SK-N-SH treated with all-trans-retinoic acid at 6 μM for 48 hours (cell line): Measurements from ENCODE around the gene IGFBP2.

ENCODE experiments used
- ATAC-seq: fragments of 200-7000 bp; cut with Tn5 transposase; 3 replicates; pipeline ENCODE4 v1.9.1; 2020; ENCODE audit warnings: mild to moderate bottlenecking, moderate library complexity
- ARNTL ChIP-seq: fragments of 450-650 bp; formaldehyde crosslinking; IDR thresholded peaks from 2 replicates; pipeline ENCODE4 v1.5.0; 2020; ENCODE audit warnings: low read depth, mild to moderate bottlenecking, moderate library complexity, borderline replicate concordance
- BACH2 ChIP-seq: fragments of 250-450 bp; sonication (Bioruptor Pico); IDR thresholded peaks from 2 replicates; pipeline ENCODE4 v1.9.0; 2021; ENCODE audit warnings: mild to moderate bottlenecking, borderline replicate concordance
- CSDC2 ChIP-seq: fragments of 250-450 bp; sonication (Bioruptor Pico); IDR thresholded peaks from 2 replicates; pipeline ENCODE4 v1.5.0; 2020; ENCODE audit warnings: mild to moderate bottlenecking, moderate library complexity
- GLIS3 ChIP-seq: fragments of 250-450 bp; sonication (Bioruptor Pico); IDR thresholded peaks from 2 replicates; pipeline ENCODE4 v1.5.0; 2020; ENCODE audit warnings: mild to moderate bottlenecking, moderate library complexity
- OSR1 ChIP-seq: fragments of 250-450 bp; sonication (Bioruptor Pico); IDR thresholded peaks from 2 replicates; pipeline ENCODE4 v1.8.0; 2022; ENCODE audit warnings: moderate library complexity, mild to moderate bottlenecking, inconsistent platforms
- PPARA ChIP-seq: fragments of 250-450 bp; sonication (Bioruptor Pico); IDR thresholded peaks from 2 replicates; pipeline ENCODE4 v1.5.0; 2020; ENCODE audit warnings: mild to moderate bottlenecking, borderline replicate concordance
- SNAI2 ChIP-seq: fragments of 250-450 bp; sonication (Bioruptor Pico); IDR thresholded peaks from 2 replicates; pipeline ENCODE4 v1.5.0; 2020; ENCODE audit warnings: mild to moderate bottlenecking, moderate library complexity
- TCF4 ChIP-seq: fragments of 250-450 bp; sonication (Bioruptor Pico); IDR thresholded peaks from 2 replicates; pipeline ENCODE4 v1.8.0; 2021; ENCODE audit warnings: mild to moderate bottlenecking, moderate library complexity, borderline replicate concordance
- ZC3H10 ChIP-seq: fragments of 250-450 bp; sonication (Bioruptor Pico); IDR thresholded peaks from 2 replicates; pipeline ENCODE4 v1.5.1; 2021; ENCODE audit warnings: mild to moderate bottlenecking, moderate library complexity
- ZFP3 ChIP-seq: fragments of 250-450 bp; sonication (Bioruptor Pico); IDR thresholded peaks from 2 replicates; pipeline ENCODE4 v1.5.0; 2020; ENCODE audit warnings: mild to moderate bottlenecking, moderate library complexity
- ZNF565 ChIP-seq: fragments of 450-650 bp; formaldehyde crosslinking; conservative IDR thresholded peaks from 2 replicates; pipeline ENCODE4 v1.5.0; 2020; ENCODE audit warnings: low read depth, mild to moderate bottlenecking, moderate library complexity
- ZNF70 ChIP-seq: fragments of 450-650 bp; formaldehyde crosslinking; IDR thresholded peaks from 2 replicates; pipeline ENCODE4 v1.5.0; 2020; ENCODE audit warnings: mild to moderate bottlenecking, moderate library complexity
- TF ChIP-seq, protein P1 (sequence below): fragments of 250-450 bp; sonication (Bioruptor Pico); IDR thresholded peaks from 2 replicates; pipeline ENCODE4 v1.8.0; 2021; ENCODE audit warnings: low read depth, mild to moderate bottlenecking, moderate library complexity, borderline replicate concordance
- TF ChIP-seq, protein P2 (sequence below): fragments of 250-450 bp; sonication (Bioruptor Pico); IDR thresholded peaks from 2 replicates; pipeline ENCODE4 v1.5.1; 2020; ENCODE audit warnings: low read depth, mild to moderate bottlenecking, moderate library complexity
- TF ChIP-seq, protein P3 (sequence below): fragments of 250-450 bp; sonication (Bioruptor Pico); IDR thresholded peaks from 2 replicates; pipeline ENCODE4 v1.8.0; 2020; ENCODE audit warnings: mild to moderate bottlenecking, moderate library complexity, borderline replicate concordance

IGFBP2 gene

DNA sequence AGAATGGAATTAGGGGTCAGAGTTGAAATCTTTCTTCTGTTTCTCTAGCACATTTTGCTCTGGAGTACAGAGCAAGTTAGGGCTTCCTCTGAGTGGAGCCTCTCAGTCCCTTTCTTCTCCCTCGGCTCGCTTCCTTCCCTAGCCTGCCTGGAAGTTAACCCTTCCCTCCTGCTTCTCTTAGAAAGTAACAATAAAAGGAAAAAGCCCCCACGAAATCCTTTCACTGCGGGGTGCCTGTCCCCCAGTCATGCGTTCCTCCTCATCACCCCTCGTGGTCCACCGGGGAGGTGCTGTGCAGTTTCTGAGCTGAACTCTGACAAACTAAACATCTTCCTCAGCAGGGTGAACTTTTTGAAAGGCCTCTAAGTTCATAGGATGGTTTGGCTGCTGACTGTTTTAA, 2.0 kb downstream of the IGFBP2 start:
- TF ChIP-seq, protein P1, sequence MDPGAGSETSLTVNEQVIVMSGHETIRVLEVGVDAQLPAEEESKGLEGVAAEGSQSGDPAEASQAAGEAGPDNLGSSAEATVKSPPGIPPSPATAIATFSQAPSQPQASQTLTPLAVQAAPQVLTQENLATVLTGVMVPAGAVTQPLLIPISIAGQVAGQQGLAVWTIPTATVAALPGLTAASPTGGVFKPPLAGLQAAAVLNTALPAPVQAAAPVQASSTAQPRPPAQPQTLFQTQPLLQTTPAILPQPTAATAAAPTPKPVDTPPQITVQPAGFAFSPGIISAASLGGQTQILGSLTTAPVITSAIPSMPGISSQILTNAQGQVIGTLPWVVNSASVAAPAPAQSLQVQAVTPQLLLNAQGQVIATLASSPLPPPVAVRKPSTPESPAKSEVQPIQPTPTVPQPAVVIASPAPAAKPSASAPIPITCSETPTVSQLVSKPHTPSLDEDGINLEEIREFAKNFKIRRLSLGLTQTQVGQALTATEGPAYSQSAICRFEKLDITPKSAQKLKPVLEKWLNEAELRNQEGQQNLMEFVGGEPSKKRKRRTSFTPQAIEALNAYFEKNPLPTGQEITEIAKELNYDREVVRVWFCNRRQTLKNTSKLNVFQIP, result no peak
- TF ChIP-seq, protein P2, sequence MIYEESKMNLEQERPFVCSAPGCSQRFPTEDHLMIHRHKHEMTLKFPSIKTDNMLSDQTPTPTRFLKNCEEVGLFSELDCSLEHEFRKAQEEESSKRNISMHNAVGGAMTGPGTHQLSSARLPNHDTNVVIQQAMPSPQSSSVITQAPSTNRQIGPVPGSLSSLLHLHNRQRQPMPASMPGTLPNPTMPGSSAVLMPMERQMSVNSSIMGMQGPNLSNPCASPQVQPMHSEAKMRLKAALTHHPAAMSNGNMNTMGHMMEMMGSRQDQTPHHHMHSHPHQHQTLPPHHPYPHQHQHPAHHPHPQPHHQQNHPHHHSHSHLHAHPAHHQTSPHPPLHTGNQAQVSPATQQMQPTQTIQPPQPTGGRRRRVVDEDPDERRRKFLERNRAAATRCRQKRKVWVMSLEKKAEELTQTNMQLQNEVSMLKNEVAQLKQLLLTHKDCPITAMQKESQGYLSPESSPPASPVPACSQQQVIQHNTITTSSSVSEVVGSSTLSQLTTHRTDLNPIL (CRISPR knock-in tag), result no peak
- TF ChIP-seq ZFP3 (no peak), GLIS3 (CRISPR knock-in tag) (no peak), ZNF70 (CRISPR knock-in tag) (no peak), ZNF565 (CRISPR knock-in tag) (no peak), ARNTL (CRISPR knock-in tag) (no peak)
- ATAC-seq, result peak; percentile 14

DNA sequence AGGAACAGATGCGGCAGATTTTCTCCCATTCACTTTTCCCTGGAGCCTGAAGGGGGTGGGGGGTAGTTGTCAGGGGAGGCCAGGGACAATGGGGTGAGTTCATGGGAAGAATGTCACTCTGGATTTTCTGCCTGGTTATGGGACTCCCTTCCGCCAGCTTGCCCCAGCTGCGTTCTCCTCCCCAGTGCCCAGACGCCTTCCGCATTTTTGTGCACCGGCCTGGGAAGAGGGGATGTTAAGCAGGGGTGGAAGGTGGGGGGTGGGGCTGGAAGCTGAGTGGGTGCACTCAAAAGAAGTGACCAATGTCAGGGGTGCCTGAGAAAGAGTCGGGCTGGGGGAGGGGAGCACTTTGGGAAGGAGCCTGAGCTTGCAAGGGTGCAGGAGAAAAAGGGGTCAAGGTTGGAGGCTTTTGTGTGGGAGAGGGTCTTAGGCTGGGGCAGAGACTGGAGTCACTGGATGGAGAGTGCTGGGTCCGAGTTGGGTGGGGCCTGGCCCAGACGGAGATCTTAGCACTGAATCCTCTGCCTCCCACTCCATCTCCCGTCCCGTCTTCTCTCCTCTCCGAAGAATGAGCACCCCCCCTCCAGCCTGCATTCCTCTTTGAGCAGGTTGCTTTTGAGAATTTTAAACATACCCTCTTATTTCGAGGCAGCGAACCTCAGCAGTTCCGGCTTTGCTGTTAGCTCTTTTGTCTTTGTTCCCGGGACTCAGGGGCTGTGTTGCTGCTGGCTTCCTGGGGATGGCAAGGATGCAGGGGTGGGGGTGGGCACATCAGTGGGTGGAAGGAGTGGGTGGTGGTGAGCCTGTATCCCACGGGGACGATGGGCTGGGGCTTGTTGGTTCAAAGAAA, 2.7 kb downstream of the IGFBP2 start:
- TF ChIP-seq SNAI2, result no peak
- no peak for TF ChIP-seq OSR1
- no peak for TF ChIP-seq PPARA (CRISPR knock-in tag)
- TF ChIP-seq CSDC2 (CRISPR knock-in tag), result no peak
- ATAC-seq, result peak; percentile 28

DNA sequence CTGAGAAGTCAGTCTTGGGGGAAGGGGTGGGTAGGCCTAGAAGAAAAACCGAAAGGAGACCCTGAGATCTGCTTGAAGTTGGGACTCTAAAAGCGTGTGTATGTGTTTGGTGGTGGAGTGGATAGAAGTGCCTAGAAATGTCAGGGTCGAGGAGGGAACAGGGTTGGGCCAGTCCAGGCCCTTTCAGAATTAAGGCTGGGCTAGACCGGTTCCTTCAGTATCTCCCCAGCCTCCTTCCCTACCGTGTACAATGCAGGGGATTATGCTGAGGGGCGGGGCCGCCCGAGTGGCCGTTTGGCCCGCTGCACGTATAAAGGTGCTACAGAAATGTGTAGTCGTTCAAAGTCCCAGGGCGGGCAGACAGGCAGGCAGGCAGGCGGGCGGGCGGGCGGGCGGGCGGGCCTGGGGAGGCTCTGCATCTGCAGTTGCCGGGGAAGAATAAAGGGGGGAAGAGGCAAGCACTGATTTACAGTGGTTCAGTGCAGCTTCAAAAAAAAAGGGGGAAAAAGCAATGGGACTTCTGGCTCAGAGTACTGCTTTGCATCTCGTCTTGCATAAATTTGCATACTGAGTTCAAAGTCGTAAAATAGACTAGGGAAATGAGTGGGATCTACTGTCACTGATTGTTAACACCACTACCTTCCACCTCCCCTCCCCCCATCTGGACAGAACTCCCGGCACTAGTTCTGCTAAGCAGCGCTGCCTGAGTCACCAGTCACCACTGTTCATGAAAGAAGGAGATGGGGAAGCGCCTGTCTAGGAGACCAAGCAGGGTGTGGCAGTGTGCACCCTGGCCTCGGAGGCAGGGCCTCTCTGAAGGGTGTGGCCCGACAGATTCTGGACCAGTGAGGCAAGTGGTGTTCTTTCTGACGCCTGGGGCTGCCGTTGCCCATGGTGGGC, 3.6 kb downstream of the IGFBP2 start:
- TF ChIP-seq, protein P3, sequence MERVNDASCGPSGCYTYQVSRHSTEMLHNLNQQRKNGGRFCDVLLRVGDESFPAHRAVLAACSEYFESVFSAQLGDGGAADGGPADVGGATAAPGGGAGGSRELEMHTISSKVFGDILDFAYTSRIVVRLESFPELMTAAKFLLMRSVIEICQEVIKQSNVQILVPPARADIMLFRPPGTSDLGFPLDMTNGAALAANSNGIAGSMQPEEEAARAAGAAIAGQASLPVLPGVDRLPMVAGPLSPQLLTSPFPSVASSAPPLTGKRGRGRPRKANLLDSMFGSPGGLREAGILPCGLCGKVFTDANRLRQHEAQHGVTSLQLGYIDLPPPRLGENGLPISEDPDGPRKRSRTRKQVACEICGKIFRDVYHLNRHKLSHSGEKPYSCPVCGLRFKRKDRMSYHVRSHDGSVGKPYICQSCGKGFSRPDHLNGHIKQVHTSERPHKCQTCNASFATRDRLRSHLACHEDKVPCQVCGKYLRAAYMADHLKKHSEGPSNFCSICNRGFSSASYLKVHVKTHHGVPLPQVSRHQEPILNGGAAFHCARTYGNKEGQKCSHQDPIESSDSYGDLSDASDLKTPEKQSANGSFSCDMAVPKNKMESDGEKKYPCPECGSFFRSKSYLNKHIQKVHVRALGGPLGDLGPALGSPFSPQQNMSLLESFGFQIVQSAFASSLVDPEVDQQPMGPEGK (CRISPR knock-in tag), result no peak
- TF ChIP-seq PPARA (CRISPR knock-in tag) (no peak), ZFP3 (no peak), TCF4 (CRISPR knock-in tag) (no peak), CSDC2 (CRISPR knock-in tag) (no peak), GLIS3 (CRISPR knock-in tag) (no peak)
- TF ChIP-seq, protein P2 (CRISPR knock-in tag), result no peak
- ATAC-seq, result peak; percentile 48

DNA sequence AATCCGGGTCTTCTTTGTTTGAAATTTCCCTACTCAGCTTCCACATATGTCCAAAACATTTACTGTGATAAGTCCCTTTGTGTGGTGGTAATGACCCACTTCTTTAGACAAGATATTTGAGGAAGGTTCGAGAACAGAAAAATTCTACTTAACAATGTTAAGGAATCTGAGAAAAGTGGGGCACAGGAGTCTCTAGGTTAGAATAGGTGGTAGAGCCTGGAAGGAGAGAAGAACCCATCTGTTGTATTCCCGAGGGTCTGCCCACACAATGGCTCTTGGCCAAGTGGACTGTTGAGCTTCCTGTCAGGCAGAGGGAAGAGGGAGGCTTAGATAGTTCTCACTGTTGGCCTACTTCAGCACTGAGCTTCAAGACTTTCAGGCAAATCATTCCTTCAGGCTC, 4.3 kb downstream of the IGFBP2 start:
- TF ChIP-seq, protein P1, result no peak
- TF ChIP-seq ZC3H10 (CRISPR knock-in tag) (no peak), BACH2 (CRISPR knock-in tag) (no peak)
- no peak for ATAC-seq
